Regular cardiac myocyte (primary cell): ENCODE data around the gene GP2. TPM values are rescaled to one million over a fixed set of nuclear protein-coding genes. Genes with fewer than 3 reads are reported as not detected.

Source experiments
- total RNA-seq: library from RNA; depleted of rRNA; stranded (reverse); fragments of >200 nt; gene quantifications from 2 replicates; pipeline ENCODE4 v1.2.3, GENCODE V29; 2014

The GP2 gene
- not detected in 2 replicates for total RNA-seq

DNA sequence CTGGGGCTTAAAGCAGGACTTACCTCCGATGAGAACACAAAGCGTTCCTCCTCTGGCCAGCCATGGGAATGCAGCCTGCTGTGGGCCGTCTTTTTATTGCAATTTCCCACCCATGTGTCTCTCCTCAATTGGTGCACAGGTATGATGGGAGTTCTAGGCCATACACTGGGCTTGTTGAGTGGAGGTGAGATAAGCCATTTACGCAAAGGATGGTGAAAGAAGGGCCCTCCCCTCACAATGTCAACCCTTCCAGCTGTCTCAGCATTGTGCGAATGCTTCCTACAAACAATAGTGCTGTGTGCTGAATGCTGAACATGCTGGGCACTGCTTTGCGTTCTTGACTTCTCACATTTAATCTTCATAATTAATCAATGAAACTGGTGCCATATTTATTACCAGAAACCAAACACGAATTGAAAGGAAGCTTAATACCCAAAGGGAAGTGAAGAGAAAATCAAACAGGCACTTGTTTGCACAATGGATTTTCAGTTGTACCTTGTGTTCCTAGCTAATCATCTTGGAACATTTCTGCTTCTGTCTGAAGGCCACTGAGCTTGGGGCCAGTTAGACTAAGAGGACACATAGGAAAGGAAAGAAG, at the start of gene GP2:
Gene GP2, minus strand, starts transcription at position 70 of the 598 bp plus-strand sequence. CDS start 1,082 bp downstream, outside the sequence.

DNA sequence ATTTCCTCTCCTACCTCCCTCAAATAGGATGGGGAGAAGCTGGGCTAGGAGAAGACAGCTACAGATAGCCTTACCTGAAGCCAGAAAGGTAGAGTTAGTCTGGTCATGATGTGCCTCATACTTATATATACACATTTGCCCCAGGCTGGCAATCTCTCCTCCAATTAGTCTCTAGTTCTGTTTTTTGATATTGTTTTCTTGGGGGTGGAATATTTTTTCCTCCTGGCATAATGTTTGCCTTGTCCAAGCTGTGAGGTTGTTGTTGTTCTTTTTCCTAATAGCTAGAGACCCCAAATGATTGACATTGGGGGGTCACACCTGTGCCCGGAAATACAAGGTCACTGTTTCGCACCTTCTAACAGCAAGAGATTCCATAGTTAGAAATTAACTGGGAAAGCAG, 25.3 kb upstream of the GP2 start, which contains the start of gene UMOD:
Gene UMOD, minus strand, starts transcription at position 101 of the 400 bp plus-strand sequence. CDS start 1,978 bp downstream, outside the sequence.

Other genes starting within 250 kb of the GP2 start
- not detected in 2 replicates for gene UMOD, start 25.2 kb upstream of the GP2 start, total RNA-seq
- not detected in 2 replicates for gene PDILT, start 77.2 kb upstream of the GP2 start, total RNA-seq
- 0.19 TPM in 1 of 2 replicates, not detected in the other for gene ACSM5, start 82.0 kb upstream of the GP2 start, total RNA-seq
- gene ACSM2A, start 124.0 kb upstream of the GP2 start, total RNA-seq, result under 0.01 TPM in 1 of 2 replicates, not detected in the other
- gene ACSM2B, start 248.9 kb upstream of the GP2 start, total RNA-seq, result under 0.01 TPM in 1 of 2 replicates, not detected in the other